Lung microvascular endothelial cell (primary cell): ENCODE measurements around the gene ERMP1. TPM values are rescaled to one million over a fixed set of nuclear protein-coding genes. Genes with fewer than 3 reads are reported as not detected.

Experiments used
- DNase-seq, 2 donors: peaks; one replicate each; pipeline versions ENCODE4 v3.0.0 to v3.0.0-alpha.2; 2010; ENCODE audit warnings: low read depth in 2 of 2
- total RNA-seq: library from RNA; depleted of rRNA; stranded (reverse); fragments of >200 nt; gene quantifications from 2 replicates; pipeline ENCODE4 v1.2.1, GENCODE V29; 2014

Gene ERMP1
- total RNA-seq, 1 donor from 2014 or later, result 14.1 TPM

- no peak for DNase-seq
These were observed 20.7 kb upstream of the ERMP1 start for GRCh38 chr9:5853617-5854016.

GRCh38 chr9:5852987-5853386 is 20.1 kb upstream of the ERMP1 start:
- DNase-seq, result no peak

GRCh38 chr9:5851445-5851844 is 18.5 kb upstream of the ERMP1 start:
- DNase-seq, result peak in 1 of 2 donors; percentile 58

DNA sequence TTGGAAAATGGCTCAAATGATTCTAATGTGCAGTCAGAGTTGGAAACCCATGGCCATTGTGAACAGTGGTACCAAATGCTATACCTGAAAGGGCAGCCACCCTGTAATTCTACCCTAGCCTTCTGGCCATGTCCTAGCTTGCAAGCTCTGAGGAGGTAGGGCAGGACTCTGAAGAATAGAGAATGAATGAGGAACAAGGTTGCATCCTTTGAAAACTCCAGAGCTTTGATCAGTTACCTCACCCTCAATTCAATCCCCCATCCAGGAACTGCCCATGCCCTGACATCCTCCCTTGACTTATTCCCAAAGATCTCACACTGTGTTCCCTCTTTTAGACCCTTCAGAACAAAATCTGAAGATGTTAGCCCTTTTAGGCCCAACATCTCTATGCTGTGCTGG is 17.8 kb upstream of the ERMP1 start:
- no peak for DNase-seq

GRCh38 chr9:5848372-5848882 is 15.5 kb upstream of the ERMP1 start:
- DNase-seq, result no peak

DNA sequence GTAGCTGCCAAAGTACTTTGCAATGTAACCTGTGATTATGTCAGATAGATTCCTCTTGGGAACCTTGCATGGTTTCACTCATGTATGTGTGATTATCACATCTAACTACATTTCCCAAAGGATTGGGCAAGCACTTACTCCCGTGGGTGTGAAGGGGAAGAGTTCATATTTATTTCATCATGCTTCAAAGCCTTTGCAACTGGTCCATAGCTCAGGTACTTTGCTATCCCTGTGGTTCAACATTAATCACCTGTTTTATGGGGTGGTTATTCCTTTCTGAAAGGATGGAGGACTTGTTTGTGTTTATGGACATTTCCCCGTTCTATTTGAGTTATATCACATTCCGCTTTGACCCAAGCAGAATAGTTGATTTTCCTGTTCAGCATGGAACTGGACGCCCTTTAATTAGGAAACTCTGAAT is 13.6 kb upstream of the ERMP1 start:
- DNase-seq, result no peak

DNA sequence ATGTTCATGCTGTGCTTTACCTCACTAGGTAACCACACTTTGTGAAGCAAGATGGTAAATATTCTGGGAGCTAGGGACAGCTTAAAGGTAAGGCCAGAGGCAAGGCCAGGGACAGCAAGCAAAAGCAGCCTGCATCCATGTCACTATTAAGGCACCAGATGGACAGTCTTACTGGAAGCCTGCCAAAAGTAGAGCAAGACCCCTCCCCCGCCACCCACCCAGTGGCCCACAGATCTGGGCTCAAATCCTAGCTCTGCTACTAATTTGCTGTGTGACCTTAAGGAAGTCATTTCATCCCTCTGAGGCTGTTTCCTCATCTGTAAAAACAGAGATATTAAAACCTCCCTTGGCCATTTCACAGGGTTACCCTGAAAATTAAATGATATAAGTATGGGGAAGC is 13.2 kb upstream of the ERMP1 start:
- no peak for DNase-seq

GRCh38 chr9:5845157-5845531 is 12.2 kb upstream of the ERMP1 start:
- no peak for DNase-seq

GRCh38 chr9:5843794-5844471 is 11.0 kb upstream of the ERMP1 start:
- peak; percentile 59 to 62 for DNase-seq

- no peak for DNase-seq
These were observed 10.2 kb upstream of the ERMP1 start for GRCh38 chr9:5842929-5843793.

DNA sequence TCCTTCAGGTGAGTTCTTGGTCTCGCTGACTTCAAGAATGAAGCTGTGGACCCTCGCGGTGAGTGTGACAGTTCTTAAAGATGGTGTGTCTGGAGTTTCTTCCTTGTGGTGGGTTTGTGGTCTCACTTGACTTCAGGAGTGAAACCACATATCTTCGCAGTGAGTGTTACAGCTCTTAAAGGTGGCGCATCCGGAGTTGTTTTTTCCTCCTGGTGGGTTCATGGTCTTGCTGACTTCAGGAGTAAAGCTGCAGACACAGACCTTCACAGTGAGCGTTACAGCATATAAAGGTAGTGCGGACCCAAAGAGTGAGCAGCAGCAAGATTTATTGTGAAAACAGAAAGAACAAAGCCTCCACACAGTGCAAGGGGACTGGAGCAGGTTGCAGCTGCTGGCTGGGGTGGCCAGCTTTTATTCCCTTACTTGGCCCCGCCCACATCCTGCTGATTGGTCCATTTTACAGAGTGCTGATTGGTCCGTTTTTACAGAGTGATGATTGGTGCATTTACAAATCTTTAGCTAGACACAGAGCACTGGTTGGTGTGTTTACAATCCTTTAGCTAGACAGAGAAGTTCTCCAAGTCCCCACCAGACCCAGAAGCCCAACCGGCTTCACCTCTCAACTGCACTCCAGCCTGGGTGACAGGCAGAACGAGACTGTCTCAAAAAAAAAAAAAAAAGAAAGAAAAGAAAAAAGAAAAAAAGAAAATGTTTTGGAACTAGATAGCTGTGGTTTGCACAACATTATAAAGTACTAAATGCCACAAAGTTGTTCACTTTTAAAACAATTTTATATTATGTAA is 9.1 kb upstream of the ERMP1 start:
- DNase-seq, result no peak

- DNase-seq, result no peak
These were observed 7.9 kb upstream of the ERMP1 start for GRCh38 chr9:5840788-5841187.

- DNase-seq, result no peak
These were observed 6.6 kb upstream of the ERMP1 start for GRCh38 chr9:5839572-5839902.

DNA sequence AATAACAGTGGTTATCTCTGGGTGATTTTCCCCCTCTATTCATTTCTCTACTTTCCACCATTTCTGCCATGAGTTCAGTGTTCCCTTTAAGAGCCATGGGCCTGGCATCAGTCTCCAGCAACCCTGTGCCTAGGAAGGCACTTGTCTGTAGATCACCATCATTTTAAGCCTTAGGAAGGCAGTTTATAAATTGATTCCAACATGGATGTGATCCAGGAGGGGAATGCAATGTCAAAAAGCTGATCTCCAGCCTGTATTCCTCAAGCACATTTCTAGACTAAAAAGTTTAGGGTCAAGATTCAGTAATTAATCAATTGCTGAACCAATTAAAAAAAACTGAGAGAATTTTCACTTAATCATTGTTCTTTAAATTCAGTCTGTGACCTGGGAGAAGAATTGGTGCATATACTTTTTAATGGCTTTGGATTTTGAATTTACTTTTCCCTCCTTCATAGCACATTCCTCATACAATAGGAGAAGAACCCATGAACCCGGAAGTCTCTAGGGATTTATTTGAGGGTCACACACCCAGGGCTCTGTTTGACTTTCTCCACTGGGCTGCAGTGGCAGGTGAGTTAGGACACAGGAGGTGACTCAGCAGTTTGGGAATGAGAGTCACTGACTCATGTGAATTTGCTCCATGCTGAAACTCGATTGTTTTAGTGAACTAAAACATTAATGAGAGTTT is 6.1 kb upstream of the ERMP1 start:
- DNase-seq, result peak; percentile 66

- DNase-seq, result no peak
These were observed 2.9 kb upstream of the ERMP1 start for GRCh38 chr9:5835808-5836207.

GRCh38 chr9:5834214-5834613 is 1.3 kb upstream of the ERMP1 start:
- DNase-seq, result no peak

GRCh38 chr9:5832071-5832537 is 813 bp downstream of the ERMP1 start:
- DNase-seq, result no peak

DNA sequence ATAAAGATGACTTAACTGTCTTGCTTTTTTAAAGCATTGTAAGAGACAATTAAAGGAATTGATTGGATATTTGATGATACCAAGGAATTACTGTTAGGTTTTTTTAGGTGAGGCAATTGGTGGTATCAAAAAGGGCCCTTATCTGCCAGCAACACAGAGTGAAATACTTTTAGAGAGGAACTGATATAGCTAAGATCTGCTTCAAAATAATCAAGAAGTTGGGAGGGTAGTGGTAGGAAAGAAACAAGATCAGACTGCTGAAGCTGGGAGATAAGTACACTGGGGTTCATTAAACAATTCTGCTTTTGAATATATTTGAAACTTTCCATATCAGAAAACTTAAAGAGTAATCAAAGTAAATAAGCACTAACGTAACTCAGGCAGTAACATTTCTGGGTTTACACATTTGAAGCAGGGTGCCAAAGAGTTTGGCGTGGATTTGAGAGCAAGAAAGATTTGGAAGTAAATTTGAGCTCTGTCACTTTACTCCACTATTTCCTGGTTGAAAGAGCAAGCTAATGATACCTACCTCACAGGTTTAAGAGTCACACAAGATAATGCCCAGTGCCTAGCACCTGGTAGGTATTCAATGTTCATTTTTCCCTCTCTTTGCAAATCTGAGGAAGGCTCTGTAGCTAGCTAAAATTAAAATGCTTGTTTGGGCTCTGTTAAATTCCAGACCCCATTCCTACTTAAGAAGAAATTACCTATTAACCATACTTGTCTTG is 6.9 kb downstream of the ERMP1 start:
- no peak for DNase-seq

DNA sequence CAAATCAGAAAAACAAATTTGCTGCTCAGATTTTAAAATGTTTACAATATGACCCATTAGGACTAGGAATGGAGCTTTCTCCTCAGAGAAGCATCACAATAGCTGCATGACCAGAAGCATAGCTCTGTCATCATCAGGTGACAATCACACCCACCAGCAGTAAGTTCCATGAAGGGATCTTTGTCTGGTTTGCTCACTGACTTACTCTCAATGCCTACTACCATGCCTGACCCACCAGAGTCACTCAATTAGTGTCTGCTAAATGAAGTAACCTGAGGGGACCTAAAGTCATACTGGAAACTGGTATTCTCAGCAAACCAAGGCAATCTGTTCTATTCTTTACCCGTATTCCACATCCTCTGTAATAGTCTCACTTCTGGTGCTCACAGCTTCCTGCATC is 7.7 kb downstream of the ERMP1 start:
- DNase-seq, result no peak

- no peak for DNase-seq
These were observed 12.5 kb downstream of the ERMP1 start for GRCh38 chr9:5820425-5820824.

GRCh38 chr9:5819174-5819573 is 13.7 kb downstream of the ERMP1 start:
- DNase-seq, result no peak
